WTC11 (cell line): Measurements from ENCODE around the gene KRTAP5-7. TPM values are rescaled to one million over a fixed set of nuclear protein-coding genes. Genes with fewer than 3 reads are reported as not detected.

Experiments
- ATAC-seq: fragments of 200-7000 bp; cut with Tn5 transposase; 2 replicates; pipeline ENCODE4 v1.10.0; 2021; ENCODE audit warnings: mild to moderate bottlenecking, moderate library complexity
- CTCF ChIA-PET: fragments of 300-600 bp; sonication (Branson Sonifier 250); formaldehyde crosslinking; loops from one replicate; lab custom pipeline; 2021; ENCODE audit warnings: antibody characterized with exemption; lab: Charles Lee
- POLR2A ChIA-PET: fragments of 350-600 bp; sonication (Branson Sonifier 250); formaldehyde crosslinking; loops from one replicate; lab custom pipeline; 2021; ENCODE audit warnings: antibody characterized with exemption; lab: Charles Lee
- DNase-seq: peaks from one replicate; pipeline ENCODE4 v3.0.0; 2021; ENCODE audit warnings: low spot score
- H3K27ac Mint-ChIP-seq: 2 replicates; pipeline ENCODE4 v1.8.0; 2021; ENCODE audit warnings: mixed read lengths
- H3K27me3 Mint-ChIP-seq: 2 replicates; pipeline ENCODE4 v1.8.0; 2021; ENCODE audit warnings: low read depth, mild to moderate bottlenecking, moderate library complexity, mixed read lengths
- H3K36me3 Mint-ChIP-seq: 2 replicates; pipeline ENCODE4 v1.8.0; 2021; ENCODE audit warnings: mixed read lengths
- H3K4me1 Mint-ChIP-seq: 2 replicates; pipeline ENCODE4 v1.8.0; 2022; ENCODE audit warnings: mixed read lengths
- H3K4me3 Mint-ChIP-seq: 2 replicates; pipeline ENCODE4 v1.8.0; 2021; ENCODE audit warnings: mild to moderate bottlenecking, moderate library complexity, mixed read lengths
- H3K9me3 Mint-ChIP-seq: 2 replicates; pipeline ENCODE4 v1.8.0; 2021; ENCODE audit warnings: mixed read lengths
- ETV6 ChIP-seq: sonication (generic); formaldehyde crosslinking; IDR thresholded peaks from 2 replicates; pipeline ENCODE4 v1.8.1; 2022; ENCODE audit warnings: mild to moderate bottlenecking, missing genetic modification reagents
- FOXJ3 ChIP-seq: sonication (generic); formaldehyde crosslinking; IDR thresholded peaks from 2 replicates; pipeline ENCODE4 v1.9.0; 2021; ENCODE audit warnings: missing genetic modification reagents, mild to moderate bottlenecking, borderline replicate concordance
- GABPB1 ChIP-seq: sonication (generic); formaldehyde crosslinking; IDR thresholded peaks from 2 replicates; pipeline ENCODE4 v1.8.1; 2023; ENCODE audit warnings: mild to moderate bottlenecking, missing genetic modification reagents
- SP1 ChIP-seq: sonication (generic); formaldehyde crosslinking; conservative IDR thresholded peaks from 2 replicates; pipeline ENCODE4 v1.8.1; 2022; ENCODE audit warnings: missing genetic modification reagents
- ZNF219 ChIP-seq: sonication (generic); formaldehyde crosslinking; IDR thresholded peaks from 2 replicates; pipeline ENCODE4 v1.8.0; 2023; ENCODE audit warnings: missing genetic modification reagents, mild to moderate bottlenecking, borderline replicate concordance
- ZNF671 ChIP-seq: fragments of 250-450 bp; sonication (Bioruptor Pico); IDR thresholded peaks from 2 replicates; pipeline ENCODE4 v1.8.0; 2021; ENCODE audit warnings: mild to moderate bottlenecking
- total RNA-seq: library from RNA; stranded (reverse); gene quantifications from 3 replicates; pipeline ENCODE4 v1.2.3, GENCODE V29; 2021
- TF ChIP-seq, protein P1 (sequence below): sonication (generic); formaldehyde crosslinking; IDR thresholded peaks from 2 replicates; pipeline ENCODE4 v1.8.0; 2023; ENCODE audit warnings: missing genetic modification reagents, mild to moderate bottlenecking, borderline replicate concordance
- TF ChIP-seq, protein P2 (sequence below): sonication (generic); formaldehyde crosslinking; IDR thresholded peaks from 2 replicates; pipeline ENCODE4 v1.8.0; 2022; ENCODE audit warnings: mild to moderate bottlenecking, missing genetic modification reagents
- TF ChIP-seq, protein P3 (sequence below): sonication (generic); formaldehyde crosslinking; IDR thresholded peaks from 2 replicates; pipeline ENCODE4 v1.8.1; 2022; ENCODE audit warnings: missing genetic modification reagents, borderline replicate concordance
- TF ChIP-seq, protein P4 (sequence below): sonication (generic); formaldehyde crosslinking; conservative IDR thresholded peaks from 2 replicates; pipeline ENCODE4 v1.8.1; 2023; ENCODE audit warnings: mild to moderate bottlenecking, low read depth, missing genetic modification reagents, moderate library complexity
- TF ChIP-seq, protein P5 (sequence below): sonication (generic); formaldehyde crosslinking; IDR thresholded peaks from 2 replicates; pipeline ENCODE4 v1.8.0; 2022; ENCODE audit warnings: mild to moderate bottlenecking, missing genetic modification reagents
- TF ChIP-seq, protein P6 (sequence below): sonication (generic); formaldehyde crosslinking; IDR thresholded peaks from 2 replicates; pipeline ENCODE4 v1.8.1; 2023; ENCODE audit warnings: mild to moderate bottlenecking, missing genetic modification reagents, borderline replicate concordance
- TF ChIP-seq, protein P7 (sequence below): fragments of 250-450 bp; sonication (Bioruptor Pico); IDR thresholded peaks from 2 replicates; pipeline ENCODE4 v2.1.2; 2022; ENCODE audit warnings: mild to moderate bottlenecking, moderate library complexity

Gene KRTAP5-7
- total RNA-seq, 1 experiment from 2014 or later: 0.11 TPM

DNA sequence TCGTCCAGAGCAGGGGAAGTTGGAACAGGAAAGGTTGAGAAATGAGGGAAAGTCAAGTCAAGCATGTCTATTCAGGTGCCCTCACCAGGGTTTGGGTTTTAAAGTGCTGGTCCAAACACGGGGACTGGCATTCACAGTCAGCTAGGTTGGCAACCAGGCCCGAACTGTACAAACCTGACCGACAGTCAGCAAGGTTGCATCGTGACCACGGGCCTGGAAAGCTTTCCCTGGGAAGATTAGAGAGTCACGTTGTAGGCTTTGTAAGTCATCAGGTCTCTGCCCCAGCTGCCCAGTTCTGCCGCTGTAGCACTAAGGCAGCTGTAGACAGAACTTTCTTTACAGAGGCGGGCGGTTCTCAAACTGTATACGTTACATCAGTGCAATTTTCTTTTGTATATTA lies 45.7 kb downstream of the KRTAP5-7 start:
- Mint-ChIP-seq H3K27ac (no peak overlapping the region), H3K4me3 (no peak overlapping the region), H3K27me3 (no peaks in the 10 kb centered on the region; the same call in 1 of the 2 replicates), H3K36me3 (no peaks in the 10 kb centered on the region), H3K4me1 (peaks cover 15% of the 10 kb centered on the region), H3K9me3 (no peaks in the 10 kb centered on the region)
- ATAC-seq: no peak
- ChIA-PET CTCF (interaction anchor here (0.9 kb wide), 1 partner anchor 10 kb away, joined by 4 read pairs; no protein-coding TSS in a partner anchor), POLR2A (no interaction called here)
- DNase-seq: no peak
- TF ChIP-seq ETV6 (CRISPR knock-in tag) (no peak), ZNF219 (CRISPR knock-in tag) (no peak), GABPB1 (no peak), ZNF671 (CRISPR knock-in tag) (no peak), FOXJ3 (CRISPR knock-in tag) (no peak), SP1 (CRISPR knock-in tag) (no peak)
- TF ChIP-seq, protein P1, sequence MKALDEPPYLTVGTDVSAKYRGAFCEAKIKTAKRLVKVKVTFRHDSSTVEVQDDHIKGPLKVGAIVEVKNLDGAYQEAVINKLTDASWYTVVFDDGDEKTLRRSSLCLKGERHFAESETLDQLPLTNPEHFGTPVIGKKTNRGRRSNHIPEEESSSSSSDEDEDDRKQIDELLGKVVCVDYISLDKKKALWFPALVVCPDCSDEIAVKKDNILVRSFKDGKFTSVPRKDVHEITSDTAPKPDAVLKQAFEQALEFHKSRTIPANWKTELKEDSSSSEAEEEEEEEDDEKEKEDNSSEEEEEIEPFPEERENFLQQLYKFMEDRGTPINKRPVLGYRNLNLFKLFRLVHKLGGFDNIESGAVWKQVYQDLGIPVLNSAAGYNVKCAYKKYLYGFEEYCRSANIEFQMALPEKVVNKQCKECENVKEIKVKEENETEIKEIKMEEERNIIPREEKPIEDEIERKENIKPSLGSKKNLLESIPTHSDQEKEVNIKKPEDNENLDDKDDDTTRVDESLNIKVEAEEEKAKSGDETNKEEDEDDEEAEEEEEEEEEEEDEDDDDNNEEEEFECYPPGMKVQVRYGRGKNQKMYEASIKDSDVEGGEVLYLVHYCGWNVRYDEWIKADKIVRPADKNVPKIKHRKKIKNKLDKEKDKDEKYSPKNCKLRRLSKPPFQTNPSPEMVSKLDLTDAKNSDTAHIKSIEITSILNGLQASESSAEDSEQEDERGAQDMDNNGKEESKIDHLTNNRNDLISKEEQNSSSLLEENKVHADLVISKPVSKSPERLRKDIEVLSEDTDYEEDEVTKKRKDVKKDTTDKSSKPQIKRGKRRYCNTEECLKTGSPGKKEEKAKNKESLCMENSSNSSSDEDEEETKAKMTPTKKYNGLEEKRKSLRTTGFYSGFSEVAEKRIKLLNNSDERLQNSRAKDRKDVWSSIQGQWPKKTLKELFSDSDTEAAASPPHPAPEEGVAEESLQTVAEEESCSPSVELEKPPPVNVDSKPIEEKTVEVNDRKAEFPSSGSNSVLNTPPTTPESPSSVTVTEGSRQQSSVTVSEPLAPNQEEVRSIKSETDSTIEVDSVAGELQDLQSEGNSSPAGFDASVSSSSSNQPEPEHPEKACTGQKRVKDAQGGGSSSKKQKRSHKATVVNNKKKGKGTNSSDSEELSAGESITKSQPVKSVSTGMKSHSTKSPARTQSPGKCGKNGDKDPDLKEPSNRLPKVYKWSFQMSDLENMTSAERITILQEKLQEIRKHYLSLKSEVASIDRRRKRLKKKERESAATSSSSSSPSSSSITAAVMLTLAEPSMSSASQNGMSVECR (CRISPR knock-in tag): no peak
- TF ChIP-seq, protein P2, sequence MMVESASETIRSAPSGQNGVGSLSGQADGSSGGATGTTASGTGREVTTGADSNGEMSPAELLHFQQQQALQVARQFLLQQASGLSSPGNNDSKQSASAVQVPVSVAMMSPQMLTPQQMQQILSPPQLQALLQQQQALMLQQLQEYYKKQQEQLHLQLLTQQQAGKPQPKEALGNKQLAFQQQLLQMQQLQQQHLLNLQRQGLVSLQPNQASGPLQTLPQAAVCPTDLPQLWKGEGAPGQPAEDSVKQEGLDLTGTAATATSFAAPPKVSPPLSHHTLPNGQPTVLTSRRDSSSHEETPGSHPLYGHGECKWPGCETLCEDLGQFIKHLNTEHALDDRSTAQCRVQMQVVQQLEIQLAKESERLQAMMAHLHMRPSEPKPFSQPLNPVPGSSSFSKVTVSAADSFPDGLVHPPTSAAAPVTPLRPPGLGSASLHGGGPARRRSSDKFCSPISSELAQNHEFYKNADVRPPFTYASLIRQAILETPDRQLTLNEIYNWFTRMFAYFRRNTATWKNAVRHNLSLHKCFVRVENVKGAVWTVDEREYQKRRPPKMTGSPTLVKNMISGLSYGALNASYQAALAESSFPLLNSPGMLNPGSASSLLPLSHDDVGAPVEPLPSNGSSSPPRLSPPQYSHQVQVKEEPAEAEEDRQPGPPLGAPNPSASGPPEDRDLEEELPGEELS: no peak
- TF ChIP-seq, protein P3, sequence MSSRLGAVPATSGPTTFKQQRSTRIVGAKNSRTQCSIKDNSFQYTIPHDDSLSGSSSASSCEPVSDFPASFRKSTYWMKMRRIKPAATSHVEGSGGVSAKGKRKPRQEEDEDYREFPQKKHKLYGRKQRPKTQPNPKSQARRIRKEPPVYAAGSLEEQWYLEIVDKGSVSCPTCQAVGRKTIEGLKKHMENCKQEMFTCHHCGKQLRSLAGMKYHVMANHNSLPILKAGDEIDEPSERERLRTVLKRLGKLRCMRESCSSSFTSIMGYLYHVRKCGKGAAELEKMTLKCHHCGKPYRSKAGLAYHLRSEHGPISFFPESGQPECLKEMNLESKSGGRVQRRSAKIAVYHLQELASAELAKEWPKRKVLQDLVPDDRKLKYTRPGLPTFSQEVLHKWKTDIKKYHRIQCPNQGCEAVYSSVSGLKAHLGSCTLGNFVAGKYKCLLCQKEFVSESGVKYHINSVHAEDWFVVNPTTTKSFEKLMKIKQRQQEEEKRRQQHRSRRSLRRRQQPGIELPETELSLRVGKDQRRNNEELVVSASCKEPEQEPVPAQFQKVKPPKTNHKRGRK (CRISPR knock-in tag): no peak
- TF ChIP-seq, protein P4, sequence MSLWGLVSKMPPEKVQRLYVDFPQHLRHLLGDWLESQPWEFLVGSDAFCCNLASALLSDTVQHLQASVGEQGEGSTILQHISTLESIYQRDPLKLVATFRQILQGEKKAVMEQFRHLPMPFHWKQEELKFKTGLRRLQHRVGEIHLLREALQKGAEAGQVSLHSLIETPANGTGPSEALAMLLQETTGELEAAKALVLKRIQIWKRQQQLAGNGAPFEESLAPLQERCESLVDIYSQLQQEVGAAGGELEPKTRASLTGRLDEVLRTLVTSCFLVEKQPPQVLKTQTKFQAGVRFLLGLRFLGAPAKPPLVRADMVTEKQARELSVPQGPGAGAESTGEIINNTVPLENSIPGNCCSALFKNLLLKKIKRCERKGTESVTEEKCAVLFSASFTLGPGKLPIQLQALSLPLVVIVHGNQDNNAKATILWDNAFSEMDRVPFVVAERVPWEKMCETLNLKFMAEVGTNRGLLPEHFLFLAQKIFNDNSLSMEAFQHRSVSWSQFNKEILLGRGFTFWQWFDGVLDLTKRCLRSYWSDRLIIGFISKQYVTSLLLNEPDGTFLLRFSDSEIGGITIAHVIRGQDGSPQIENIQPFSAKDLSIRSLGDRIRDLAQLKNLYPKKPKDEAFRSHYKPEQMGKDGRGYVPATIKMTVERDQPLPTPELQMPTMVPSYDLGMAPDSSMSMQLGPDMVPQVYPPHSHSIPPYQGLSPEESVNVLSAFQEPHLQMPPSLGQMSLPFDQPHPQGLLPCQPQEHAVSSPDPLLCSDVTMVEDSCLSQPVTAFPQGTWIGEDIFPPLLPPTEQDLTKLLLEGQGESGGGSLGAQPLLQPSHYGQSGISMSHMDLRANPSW (CRISPR knock-in tag): no peak
- TF ChIP-seq, protein P5, sequence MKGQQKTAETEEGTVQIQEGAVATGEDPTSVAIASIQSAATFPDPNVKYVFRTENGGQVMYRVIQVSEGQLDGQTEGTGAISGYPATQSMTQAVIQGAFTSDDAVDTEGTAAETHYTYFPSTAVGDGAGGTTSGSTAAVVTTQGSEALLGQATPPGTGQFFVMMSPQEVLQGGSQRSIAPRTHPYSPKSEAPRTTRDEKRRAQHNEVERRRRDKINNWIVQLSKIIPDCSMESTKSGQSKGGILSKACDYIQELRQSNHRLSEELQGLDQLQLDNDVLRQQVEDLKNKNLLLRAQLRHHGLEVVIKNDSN (CRISPR knock-in tag): no peak
- TF ChIP-seq, protein P6, sequence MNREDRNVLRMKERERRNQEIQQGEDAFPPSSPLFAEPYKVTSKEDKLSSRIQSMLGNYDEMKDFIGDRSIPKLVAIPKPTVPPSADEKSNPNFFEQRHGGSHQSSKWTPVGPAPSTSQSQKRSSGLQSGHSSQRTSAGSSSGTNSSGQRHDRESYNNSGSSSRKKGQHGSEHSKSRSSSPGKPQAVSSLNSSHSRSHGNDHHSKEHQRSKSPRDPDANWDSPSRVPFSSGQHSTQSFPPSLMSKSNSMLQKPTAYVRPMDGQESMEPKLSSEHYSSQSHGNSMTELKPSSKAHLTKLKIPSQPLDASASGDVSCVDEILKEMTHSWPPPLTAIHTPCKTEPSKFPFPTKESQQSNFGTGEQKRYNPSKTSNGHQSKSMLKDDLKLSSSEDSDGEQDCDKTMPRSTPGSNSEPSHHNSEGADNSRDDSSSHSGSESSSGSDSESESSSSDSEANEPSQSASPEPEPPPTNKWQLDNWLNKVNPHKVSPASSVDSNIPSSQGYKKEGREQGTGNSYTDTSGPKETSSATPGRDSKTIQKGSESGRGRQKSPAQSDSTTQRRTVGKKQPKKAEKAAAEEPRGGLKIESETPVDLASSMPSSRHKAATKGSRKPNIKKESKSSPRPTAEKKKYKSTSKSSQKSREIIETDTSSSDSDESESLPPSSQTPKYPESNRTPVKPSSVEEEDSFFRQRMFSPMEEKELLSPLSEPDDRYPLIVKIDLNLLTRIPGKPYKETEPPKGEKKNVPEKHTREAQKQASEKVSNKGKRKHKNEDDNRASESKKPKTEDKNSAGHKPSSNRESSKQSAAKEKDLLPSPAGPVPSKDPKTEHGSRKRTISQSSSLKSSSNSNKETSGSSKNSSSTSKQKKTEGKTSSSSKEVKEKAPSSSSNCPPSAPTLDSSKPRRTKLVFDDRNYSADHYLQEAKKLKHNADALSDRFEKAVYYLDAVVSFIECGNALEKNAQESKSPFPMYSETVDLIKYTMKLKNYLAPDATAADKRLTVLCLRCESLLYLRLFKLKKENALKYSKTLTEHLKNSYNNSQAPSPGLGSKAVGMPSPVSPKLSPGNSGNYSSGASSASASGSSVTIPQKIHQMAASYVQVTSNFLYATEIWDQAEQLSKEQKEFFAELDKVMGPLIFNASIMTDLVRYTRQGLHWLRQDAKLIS (CRISPR knock-in tag): no peak
- TF ChIP-seq, protein P7, sequence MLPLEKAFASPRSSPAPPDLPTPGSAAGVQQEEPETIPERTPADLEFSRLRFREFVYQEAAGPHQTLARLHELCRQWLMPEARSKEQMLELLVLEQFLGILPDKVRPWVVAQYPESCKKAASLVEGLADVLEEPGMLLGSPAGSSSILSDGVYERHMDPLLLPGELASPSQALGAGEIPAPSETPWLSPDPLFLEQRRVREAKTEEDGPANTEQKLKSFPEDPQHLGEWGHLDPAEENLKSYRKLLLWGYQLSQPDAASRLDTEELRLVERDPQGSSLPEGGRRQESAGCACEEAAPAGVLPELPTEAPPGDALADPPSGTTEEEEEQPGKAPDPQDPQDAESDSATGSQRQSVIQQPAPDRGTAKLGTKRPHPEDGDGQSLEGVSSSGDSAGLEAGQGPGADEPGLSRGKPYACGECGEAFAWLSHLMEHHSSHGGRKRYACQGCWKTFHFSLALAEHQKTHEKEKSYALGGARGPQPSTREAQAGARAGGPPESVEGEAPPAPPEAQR: no peak
- TF ChIP-seq, all 79 proteins: peak for 0
